Liver (tissue), 3 donors: ENCODE measurements around the gene INPP4A.

ENCODE experiments used
- CTCF ChIP-seq: fragments of 150-350 bp; IDR thresholded peaks from 2 replicates; pipeline ENCODE4 v1.5.1; 2017; ENCODE audit warnings: improper control_type of control experiment, low read depth, low read length; ENCODE audit not compliant: missing input control
- GABPA ChIP-seq, 2 donors: IDR thresholded peaks in 1 of 2; conservative IDR thresholded peaks in 1 of 2; 2 replicates each; pipeline ENCODE4 v1.6.1; 2016; ENCODE audit warnings: antibody characterized with exemption in 2 of 2, mild to moderate bottlenecking in 1 of 2, moderate library complexity in 1 of 2
- JUND ChIP-seq, 2 donors: IDR thresholded peaks; 2 replicates each; pipeline ENCODE4 v1.6.1; 2016; ENCODE audit warnings: antibody characterized with exemption in 2 of 2
- RAD21 ChIP-seq, 2 donors: IDR thresholded peaks; 2 replicates each; pipeline ENCODE4 v1.6.1; 2016; ENCODE audit warnings: antibody characterized with exemption in 2 of 2, mild to moderate bottlenecking in 2 of 2
- SP1 ChIP-seq: IDR thresholded peaks from 2 replicates; pipeline ENCODE4 v1.6.1; 2018; ENCODE audit warnings: antibody characterized with exemption, mild to moderate bottlenecking
- TAF1 ChIP-seq: conservative IDR thresholded peaks from 2 replicates; pipeline ENCODE4 v1.6.1; 2016; ENCODE audit warnings: antibody characterized with exemption, mild to moderate bottlenecking
- donor health status: healthy.
- donor health status: healthy.

GRCh38 chr2:98477036-98477435, 32.4 kb downstream of the INPP4A start:
- TF ChIP-seq CTCF = no peak
- TF ChIP-seq SP1 = no peak
- no peak for TF ChIP-seq RAD21 (IDR thresholded peaks at IDR 0.05)
- TF ChIP-seq TAF1 = no peak
- no peak for TF ChIP-seq GABPA (IDR thresholded peaks at IDR 0.05 in 1 of 2, conservative IDR thresholded peaks at IDR 0.05 in 1 of 2)
- TF ChIP-seq JUND (IDR thresholded peaks at IDR 0.05) = no peak
